Measurements from ENCODE around the gene PAQR4.

Gene PAQR4

GRCh38 chr16:2966043-2966807 lies 2.9 kb upstream of the PAQR4 start:
- DNase-seq, result no peak

- DNase-seq, result peak; percentile 26
These were observed 2.3 kb upstream of the PAQR4 start for GRCh38 chr16:2966808-2967191.

GRCh38 chr16:2967211-2967631 lies 1.9 kb upstream of the PAQR4 start:
- DNase-seq, result no peak

GRCh38 chr16:2967721-2968161 lies 1.4 kb upstream of the PAQR4 start:
- DNase-seq, result no peak

GRCh38 chr16:2968368-2968737 lies 795 bp upstream of the PAQR4 start:
- DNase-seq, result peak; percentile 21

- DNase-seq, result peak; percentile 93
These were observed 685 bp downstream of the PAQR4 start for GRCh38 chr16:2969545-2970521.

GRCh38 chr16:2970563-2970962 lies 1.4 kb downstream of the PAQR4 start:
- no peak for DNase-seq

- no peak for DNase-seq
These were observed 2.2 kb downstream of the PAQR4 start for GRCh38 chr16:2971134-2971984.

GRCh38 chr16:2971985-2972784 lies 3.0 kb downstream of the PAQR4 start:
- DNase-seq, result no peak

- no peak for DNase-seq
These were observed 3.9 kb downstream of the PAQR4 start for GRCh38 chr16:2973093-2973492.

GRCh38 chr16:2973605-2974318 lies 4.6 kb downstream of the PAQR4 start:
- no peak for DNase-seq

GRCh38 chr16:2974319-2975056 lies 5.3 kb downstream of the PAQR4 start:
- no peak for DNase-seq

- no peak for DNase-seq
These were observed 6.1 kb downstream of the PAQR4 start for GRCh38 chr16:2975161-2975795.

GRCh38 chr16:2976201-2976600 lies 7.1 kb downstream of the PAQR4 start:
- no peak for DNase-seq

GRCh38 chr16:2976673-2977072 lies 7.5 kb downstream of the PAQR4 start:
- no peak for DNase-seq

- DNase-seq, result no peak
These were observed 8.3 kb downstream of the PAQR4 start for GRCh38 chr16:2977440-2977839.

- DNase-seq, result peak; percentile 47
These were observed 10.6 kb downstream of the PAQR4 start for GRCh38 chr16:2979669-2980226.

- DNase-seq, result peak; percentile 96
These were observed 11.4 kb downstream of the PAQR4 start, which contains the start of gene PKMYT1 for GRCh38 chr16:2980227-2981176. Gene PKMYT1, minus strand, starts transcription at chr16:2980446. Its CDS starts 789 bp downstream, at chr16:2979657.

Data from activated CD4-positive, alpha-beta T cell treated with anti-CD3 and anti-CD28 coated beads for 48 hours (primary cell).